NCI-H187 (cell line): ENCODE measurements around the gene ARMH3.
"Not testable (repeated sequence)": the region's sequence is repeated elsewhere in the genome, so short reads cannot be mapped to it uniquely, and the experiment has no call there.

Experiments
- DNase-seq, 2 experiments: peaks; one replicate each; lab custom pipeline; 2025; lab: John Stamatoyannopoulos, UW

The ARMH3 gene

GRCh38 chr10:102046095-102046494 lies 9.9 kb downstream of the ARMH3 start:
- DNase-seq = no peak

GRCh38 chr10:102045292-102045691 lies 10.7 kb downstream of the ARMH3 start:
- DNase-seq = no peak

GRCh38 chr10:102040305-102041050 lies 15.5 kb downstream of the ARMH3 start:
- DNase-seq = no peak

GRCh38 chr10:102038410-102038809 lies 17.6 kb downstream of the ARMH3 start:
- DNase-seq = no peak

GRCh38 chr10:102035807-102036206 lies 20.2 kb downstream of the ARMH3 start:
- not testable (repeated sequence) for DNase-seq

- DNase-seq = no peak
These were observed 22.2 kb downstream of the ARMH3 start for GRCh38 chr10:102033787-102034186.

- no peak for DNase-seq
These were observed 28.7 kb downstream of the ARMH3 start for GRCh38 chr10:102027261-102027660.

- no peak for DNase-seq
These were observed 31.2 kb downstream of the ARMH3 start for GRCh38 chr10:102024799-102025198.

GRCh38 chr10:102020938-102021337 lies 35.0 kb downstream of the ARMH3 start:
- DNase-seq = no peak

- no peak for DNase-seq
These were observed 38.7 kb downstream of the ARMH3 start for GRCh38 chr10:102017295-102017694.

GRCh38 chr10:102016416-102016815 lies 39.6 kb downstream of the ARMH3 start:
- no peak for DNase-seq

- DNase-seq = no peak
These were observed 45.0 kb downstream of the ARMH3 start for GRCh38 chr10:102010961-102011360.

GRCh38 chr10:102009801-102010425 lies 46.1 kb downstream of the ARMH3 start:
- peak in 1 of 2 experiments; percentile 6 for DNase-seq

- DNase-seq = no peak
These were observed 48.2 kb downstream of the ARMH3 start for GRCh38 chr10:102007796-102008195.

- DNase-seq = not testable (repeated sequence)
These were observed 48.9 kb downstream of the ARMH3 start for GRCh38 chr10:102007031-102007430.

GRCh38 chr10:102004376-102004775 lies 51.6 kb downstream of the ARMH3 start:
- no peak for DNase-seq

- DNase-seq = no peak
These were observed 52.4 kb downstream of the ARMH3 start for GRCh38 chr10:102003541-102003940.

GRCh38 chr10:102001435-102002068 lies 54.4 kb downstream of the ARMH3 start:
- DNase-seq = no peak

- no peak for DNase-seq
These were observed 58.2 kb downstream of the ARMH3 start for GRCh38 chr10:101997803-101998202.

GRCh38 chr10:101995451-101996063 lies 60.4 kb downstream of the ARMH3 start:
- no peak for DNase-seq

- no peak for DNase-seq
These were observed 62.2 kb downstream of the ARMH3 start for GRCh38 chr10:101993651-101994200.

- DNase-seq = no peak
These were observed 62.8 kb downstream of the ARMH3 start for GRCh38 chr10:101993221-101993620.
